Body of pancreas (tissue), 4 donors: ENCODE results near the gene CLEC1A.

ENCODE experiments used
- POLR2A ChIP-seq, 3 donors: fragments of 450-650 bp; IDR thresholded peaks; one replicate each; pipeline ENCODE4 v1.6.1; 2016; ENCODE audit warnings: antibody characterized with exemption in 3 of 3, mild to moderate bottlenecking in 2 of 3
- TF ChIP-seq, protein P1 (sequence below), 7 experiments: fragments of 450-650 bp in 4 of 7; fragments of 200-600 bp in 3 of 7; sonication (generic) in 3 of 7; IDR thresholded peaks; one replicate each; pipeline ENCODE4 v1.5.1; 2016 to 2019; ENCODE audit warnings: antibody characterized with exemption in 7 of 7

DNA sequence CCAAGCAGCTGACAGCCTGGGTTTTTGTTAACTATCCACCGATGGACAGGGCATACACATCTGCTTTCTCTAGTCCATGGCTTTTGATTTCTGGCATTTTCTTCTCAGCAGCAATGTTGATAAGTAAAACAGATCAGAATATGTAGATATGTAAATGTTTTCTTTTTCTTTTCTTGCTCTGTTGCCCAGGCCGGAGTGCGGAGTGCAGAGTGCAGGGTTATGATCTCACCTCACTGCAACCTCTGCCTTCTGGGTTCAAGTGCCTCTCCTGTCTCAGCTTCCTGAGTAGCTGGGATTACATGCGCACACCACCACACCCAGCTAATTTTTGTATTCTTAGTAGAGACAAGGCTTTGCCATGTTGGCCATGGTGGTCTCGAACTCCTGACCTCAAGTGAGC lies 40.4 kb downstream of the CLEC1A start:
- TF ChIP-seq, protein P1, sequence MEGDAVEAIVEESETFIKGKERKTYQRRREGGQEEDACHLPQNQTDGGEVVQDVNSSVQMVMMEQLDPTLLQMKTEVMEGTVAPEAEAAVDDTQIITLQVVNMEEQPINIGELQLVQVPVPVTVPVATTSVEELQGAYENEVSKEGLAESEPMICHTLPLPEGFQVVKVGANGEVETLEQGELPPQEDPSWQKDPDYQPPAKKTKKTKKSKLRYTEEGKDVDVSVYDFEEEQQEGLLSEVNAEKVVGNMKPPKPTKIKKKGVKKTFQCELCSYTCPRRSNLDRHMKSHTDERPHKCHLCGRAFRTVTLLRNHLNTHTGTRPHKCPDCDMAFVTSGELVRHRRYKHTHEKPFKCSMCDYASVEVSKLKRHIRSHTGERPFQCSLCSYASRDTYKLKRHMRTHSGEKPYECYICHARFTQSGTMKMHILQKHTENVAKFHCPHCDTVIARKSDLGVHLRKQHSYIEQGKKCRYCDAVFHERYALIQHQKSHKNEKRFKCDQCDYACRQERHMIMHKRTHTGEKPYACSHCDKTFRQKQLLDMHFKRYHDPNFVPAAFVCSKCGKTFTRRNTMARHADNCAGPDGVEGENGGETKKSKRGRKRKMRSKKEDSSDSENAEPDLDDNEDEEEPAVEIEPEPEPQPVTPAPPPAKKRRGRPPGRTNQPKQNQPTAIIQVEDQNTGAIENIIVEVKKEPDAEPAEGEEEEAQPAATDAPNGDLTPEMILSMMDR (IDR thresholded peaks at IDR 0.05): no peak
- no peak for TF ChIP-seq POLR2A (IDR thresholded peaks at IDR 0.05)
